ENCODE results near the gene DPP7.
A peak's percentile ranks its signal among the peaks of the same experiment; 100 is the strongest.

DPP7 gene

DNA sequence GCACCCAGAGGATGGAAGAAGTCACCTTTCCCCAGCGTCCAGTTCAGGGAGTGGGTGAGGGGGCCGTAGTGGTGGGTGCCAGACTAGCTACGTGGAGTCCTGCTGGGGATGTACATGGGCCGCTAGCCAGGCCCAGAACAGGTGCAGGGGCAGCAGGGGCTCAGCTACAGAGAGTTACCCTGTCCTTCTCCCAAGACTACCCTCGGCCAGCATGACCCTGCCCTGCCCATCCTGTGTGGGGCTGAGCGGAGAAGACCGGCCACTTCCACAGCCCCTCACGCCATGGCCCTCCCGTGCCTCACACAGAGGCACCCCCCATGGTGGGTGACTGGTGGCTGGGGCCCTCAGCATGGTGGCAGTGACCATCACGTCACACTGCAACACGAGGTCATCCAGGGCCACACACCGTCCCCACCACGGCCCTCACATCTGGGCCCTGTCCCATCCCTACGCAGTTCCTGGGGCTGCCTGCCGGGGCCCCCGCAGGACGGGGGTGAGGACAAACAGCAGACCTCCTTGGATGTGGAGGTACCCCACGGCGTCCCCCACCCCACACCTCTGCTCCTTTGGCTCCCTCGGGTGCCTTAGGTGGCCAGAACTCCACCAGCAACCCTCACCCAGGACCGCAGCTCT lies 977 bp upstream of the DPP7 start:
- Histone ChIP-seq H3K4me3 (ENCODE audit: extremely low read depth, insufficient read depth, low read length, poor library complexity, severe bottlenecking) (no peak overlapping the region), H3K27ac (ENCODE audit: low read depth, low read length, severe bottlenecking) (no peak overlapping the region), H3K9me3 (ENCODE audit: control insufficient read depth, low read length) (no peaks in the 10 kb centered on the region), H3K4me1 (ENCODE audit: control insufficient read depth, insufficient read depth, low read length, poor library complexity, severe bottlenecking) (no peaks in the 10 kb centered on the region), H3K36me3 (ENCODE audit: control insufficient read depth, insufficient read depth, low read length) (peaks cover 4% of the 10 kb centered on the region)
- WGBS, 2 experiments (ENCODE audit: insufficient coverage in 2 of 2) = 87 to 96% methylated on average over 19 to 20 of the region's 21 CpGs

DNA sequence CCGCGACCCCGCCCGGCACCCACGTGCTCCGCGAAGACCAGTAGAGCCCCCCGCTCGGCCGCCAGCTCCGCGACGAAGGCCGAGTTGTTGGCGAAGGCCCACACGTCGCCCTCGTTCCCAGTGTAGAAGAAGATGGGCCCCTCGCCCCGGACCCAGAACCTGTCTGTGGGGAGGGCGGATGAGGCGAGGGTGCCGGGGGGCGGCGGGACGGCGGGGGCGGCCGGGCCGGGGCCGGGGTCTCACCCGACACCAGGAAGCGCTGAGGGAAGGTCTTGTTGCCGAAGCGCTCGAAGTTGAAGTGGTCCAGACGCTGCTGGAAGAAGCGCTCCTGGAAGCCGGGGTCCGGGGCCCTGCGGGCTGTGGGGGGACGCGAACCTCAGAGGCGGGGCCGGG lies 317 bp downstream of the DPP7 start:
- Histone ChIP-seq H3K9me3 (ENCODE audit: control insufficient read depth, low read length) (no peaks in the 10 kb centered on the region), H3K36me3 (ENCODE audit: control insufficient read depth, insufficient read depth, low read length) (peaks cover 11% of the 10 kb centered on the region), H3K4me1 (ENCODE audit: control insufficient read depth, insufficient read depth, low read length, poor library complexity, severe bottlenecking) (no peaks in the 10 kb centered on the region), H3K4me3 (ENCODE audit: extremely low read depth, insufficient read depth, low read length, poor library complexity, severe bottlenecking) (peak overlapping the region; percentile 46), H3K27ac (ENCODE audit: low read depth, low read length, severe bottlenecking) (no peak overlapping the region)
- WGBS, 2 experiments (ENCODE audit: insufficient coverage in 2 of 2) = 16 to 22% methylated on average over 9 to 26 of the region's 45 CpGs

DNA sequence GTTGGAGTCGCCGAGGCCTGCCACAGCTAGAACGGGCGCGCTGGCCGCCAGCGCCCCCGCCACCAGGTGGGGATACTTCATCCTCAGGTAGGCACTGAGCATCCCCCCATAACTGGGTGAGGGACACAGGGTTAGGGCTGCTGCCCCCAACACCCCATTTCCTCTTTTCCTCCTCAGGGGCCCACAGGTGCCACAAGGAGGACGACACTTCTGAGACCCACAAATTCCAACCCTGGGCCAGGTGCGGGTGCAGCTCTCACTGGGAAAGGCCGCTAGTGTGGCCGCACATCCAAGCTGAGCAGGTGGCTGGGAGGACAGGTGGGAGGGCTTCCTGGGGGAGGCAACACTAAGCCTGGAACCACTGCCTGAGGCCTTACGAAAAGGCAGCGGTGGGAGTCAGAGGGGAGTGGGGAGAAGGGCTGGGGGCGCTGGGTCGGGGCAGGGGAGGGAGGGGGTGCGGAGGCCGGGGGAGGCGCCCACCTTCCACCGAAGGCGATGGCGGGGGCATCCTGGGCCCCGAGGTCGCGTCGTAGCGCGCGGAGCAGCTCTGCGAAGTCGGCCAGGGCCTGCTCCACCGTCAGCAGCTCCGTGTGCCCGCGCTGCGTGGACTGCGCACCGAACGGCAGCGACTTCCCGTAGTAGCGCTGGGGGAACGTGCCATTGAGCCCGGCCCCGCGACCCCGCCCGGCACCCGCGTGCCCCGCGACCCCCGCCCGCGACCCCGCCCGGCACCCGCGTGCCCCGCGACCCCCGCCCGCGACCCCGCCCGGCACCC lies 961 bp downstream of the DPP7 start:
- Histone ChIP-seq H3K36me3 (ENCODE audit: control insufficient read depth, insufficient read depth, low read length) (peaks cover 17% of the 10 kb centered on the region), H3K27ac (ENCODE audit: low read depth, low read length, severe bottlenecking) (no peak overlapping the region), H3K4me3 (ENCODE audit: extremely low read depth, insufficient read depth, low read length, poor library complexity, severe bottlenecking) (no peak overlapping the region), H3K4me1 (ENCODE audit: control insufficient read depth, insufficient read depth, low read length, poor library complexity, severe bottlenecking) (no peaks in the 10 kb centered on the region), H3K9me3 (ENCODE audit: control insufficient read depth, low read length) (no peaks in the 10 kb centered on the region)
- 85 to 87% methylated on average over 27 to 42 of the region's 66 CpGs for WGBS, 2 experiments (ENCODE audit: insufficient coverage in 2 of 2)

DNA sequence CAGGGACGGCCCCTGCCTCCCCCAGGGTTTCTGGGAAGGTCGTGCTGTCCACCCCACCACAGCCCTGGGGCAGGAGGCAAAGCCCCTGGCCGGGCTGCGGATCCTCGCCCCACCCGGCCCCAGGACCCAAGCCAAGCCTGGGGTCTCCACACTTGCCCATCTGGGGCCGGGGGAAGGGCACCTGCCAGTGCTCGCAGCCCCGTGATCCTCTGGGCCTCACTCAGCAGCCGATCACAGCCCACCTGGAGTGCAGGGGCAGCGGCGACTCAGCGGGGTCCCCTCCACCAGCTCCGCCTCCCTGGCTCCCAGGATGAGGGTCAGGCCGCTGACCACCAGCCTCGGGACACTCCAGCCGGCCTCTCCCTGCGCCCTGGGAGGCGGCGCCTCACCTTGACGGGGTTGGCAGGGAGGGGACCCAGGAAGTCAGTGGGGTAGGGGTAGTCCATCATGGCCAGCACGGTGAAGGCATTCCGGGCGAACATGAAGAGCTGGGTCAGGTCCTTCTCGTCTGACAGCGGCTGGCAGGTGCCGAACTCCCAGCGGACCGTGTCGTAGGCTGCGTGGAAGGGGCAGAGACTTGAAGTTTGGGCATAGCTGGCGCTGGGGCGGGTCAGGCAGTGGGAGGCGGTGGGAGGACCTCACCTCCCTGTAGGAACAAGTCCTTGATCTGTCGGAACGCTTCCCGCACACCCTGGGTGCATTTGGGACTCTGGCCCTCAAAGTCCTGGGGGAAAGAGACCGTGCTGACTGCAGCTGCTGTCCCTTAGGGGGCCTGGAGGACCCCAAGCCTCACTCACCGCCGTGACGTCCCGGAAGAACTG lies 1.8 kb downstream of the DPP7 start:
- no peaks in the 10 kb centered on the region for H3K9me3 ChIP-seq (ENCODE audit: control insufficient read depth, low read length)
- WGBS, 2 experiments (ENCODE audit: insufficient coverage in 2 of 2) = 93% methylated on average over 36 to 38 of the region's 42 CpGs

DNA sequence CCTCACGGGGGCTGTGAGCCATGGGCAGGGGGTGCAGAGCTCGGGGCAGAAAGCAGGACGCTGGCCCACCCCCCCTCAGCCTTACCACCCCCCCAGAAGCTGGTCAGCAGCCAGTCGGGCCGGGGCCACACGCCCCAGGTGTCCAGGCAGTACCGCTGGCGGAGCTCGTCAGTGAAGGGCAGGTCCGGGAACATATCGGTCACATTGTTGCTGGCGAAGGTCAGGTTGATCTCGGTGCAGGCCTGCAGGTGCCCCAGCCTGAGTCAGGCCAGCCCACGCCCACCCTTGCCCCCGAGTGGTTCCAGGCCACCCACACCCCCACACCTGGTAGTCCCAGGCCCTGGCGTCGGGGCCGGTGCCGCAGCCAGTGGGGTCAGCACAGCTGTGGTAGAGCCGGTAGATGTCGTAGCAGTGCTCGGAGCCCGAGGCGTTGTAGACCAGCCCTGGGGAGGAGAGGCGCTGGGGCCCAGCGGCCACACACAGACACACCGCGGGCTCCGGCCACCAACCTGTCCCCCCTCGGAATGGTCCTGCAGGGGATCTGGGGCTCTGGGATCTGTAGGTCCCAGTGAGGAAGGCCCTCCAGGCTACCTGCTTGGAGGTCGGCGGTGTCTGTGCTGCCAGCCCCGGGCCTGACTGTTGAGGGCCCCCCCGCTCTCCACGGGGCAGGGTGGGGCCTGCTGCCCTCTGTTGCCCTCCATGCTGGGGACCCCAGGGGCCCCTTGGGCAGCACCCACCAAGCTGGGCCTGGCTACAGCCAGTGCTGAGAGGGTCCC lies 2.6 kb downstream of the DPP7 start:
- Histone ChIP-seq H3K36me3 (ENCODE audit: control insufficient read depth, insufficient read depth, low read length) (peaks cover 31% of the 10 kb centered on the region), H3K27ac (ENCODE audit: low read depth, low read length, severe bottlenecking) (no peak overlapping the region), H3K4me1 (ENCODE audit: control insufficient read depth, insufficient read depth, low read length, poor library complexity, severe bottlenecking) (no peaks in the 10 kb centered on the region), H3K4me3 (ENCODE audit: extremely low read depth, insufficient read depth, low read length, poor library complexity, severe bottlenecking) (no peak overlapping the region), H3K9me3 (ENCODE audit: control insufficient read depth, low read length) (no peaks in the 10 kb centered on the region)
- WGBS, 2 experiments (ENCODE audit: insufficient coverage in 2 of 2) = 85 to 96% methylated on average over 23 to 30 of the region's 35 CpGs

More for the DNA sequence above, 1.8 kb downstream of the DPP7 start:
- Histone ChIP-seq H3K36me3 (ENCODE audit: control insufficient read depth, insufficient read depth, low read length) (peaks cover 24% of the 10 kb centered on the region), H3K4me1 (ENCODE audit: control insufficient read depth, insufficient read depth, low read length, poor library complexity, severe bottlenecking) (no peaks in the 10 kb centered on the region), H3K4me3 (ENCODE audit: extremely low read depth, insufficient read depth, low read length, poor library complexity, severe bottlenecking) (no peak overlapping the region), H3K27ac (ENCODE audit: low read depth, low read length, severe bottlenecking) (no peak overlapping the region)

DNA sequence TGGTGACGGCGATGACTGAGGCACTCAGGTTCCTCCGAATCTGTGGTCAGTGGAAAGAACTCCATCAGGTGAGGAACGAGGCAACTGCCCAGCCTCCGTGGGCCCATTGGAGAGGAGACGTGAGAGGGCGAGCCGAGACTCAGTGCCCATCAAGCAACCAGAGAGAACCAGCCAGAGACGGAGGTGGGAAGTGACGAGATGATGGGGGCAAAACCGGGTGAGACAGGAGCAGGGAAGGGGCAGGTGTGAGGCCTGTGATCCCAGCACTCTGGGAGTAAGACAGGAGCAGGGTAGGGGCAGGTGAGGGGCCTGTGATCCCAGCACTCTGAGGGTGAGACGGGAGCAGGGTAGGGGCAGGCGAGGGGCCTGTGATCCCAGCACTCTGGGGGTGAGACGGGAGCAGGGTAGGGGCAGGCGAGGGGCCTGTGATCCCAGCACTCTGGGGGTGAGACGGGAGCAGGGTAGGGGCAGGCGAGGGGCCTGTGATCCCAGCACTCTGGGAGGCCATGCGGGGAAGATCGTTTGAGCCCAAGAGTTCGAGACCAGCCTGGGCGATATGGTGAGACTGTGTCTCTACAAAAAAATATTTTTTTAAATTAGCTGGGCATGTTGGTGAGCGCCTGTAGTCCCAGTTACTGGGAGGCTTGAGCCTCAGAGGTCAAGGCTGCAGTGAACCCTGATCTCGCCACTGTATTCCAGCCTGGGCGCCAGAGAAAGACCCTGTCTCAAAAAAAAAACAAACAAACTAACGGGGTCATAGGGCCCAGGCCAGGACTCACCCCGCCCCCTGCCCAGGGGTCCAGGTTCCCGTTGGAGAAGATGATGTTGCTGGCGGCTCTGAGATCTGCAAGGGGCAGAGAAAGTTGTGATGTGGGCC lies 3.4 kb downstream of the DPP7 start:
- 88% methylated on average over 23 to 28 of the region's 28 CpGs for WGBS, 2 experiments (ENCODE audit: insufficient coverage in 2 of 2)
- no peak overlapping the region for H3K4me3 ChIP-seq (ENCODE audit: extremely low read depth, insufficient read depth, low read length, poor library complexity, severe bottlenecking)
- H3K9me3 ChIP-seq (ENCODE audit: control insufficient read depth, low read length) = no peaks in the 10 kb centered on the region
- no peaks in the 10 kb centered on the region for H3K4me1 ChIP-seq (ENCODE audit: control insufficient read depth, insufficient read depth, low read length, poor library complexity, severe bottlenecking)
- peaks cover 38% of the 10 kb centered on the region for H3K36me3 ChIP-seq (ENCODE audit: control insufficient read depth, insufficient read depth, low read length)
- no peak overlapping the region for H3K27ac ChIP-seq (ENCODE audit: low read depth, low read length, severe bottlenecking)

DNA sequence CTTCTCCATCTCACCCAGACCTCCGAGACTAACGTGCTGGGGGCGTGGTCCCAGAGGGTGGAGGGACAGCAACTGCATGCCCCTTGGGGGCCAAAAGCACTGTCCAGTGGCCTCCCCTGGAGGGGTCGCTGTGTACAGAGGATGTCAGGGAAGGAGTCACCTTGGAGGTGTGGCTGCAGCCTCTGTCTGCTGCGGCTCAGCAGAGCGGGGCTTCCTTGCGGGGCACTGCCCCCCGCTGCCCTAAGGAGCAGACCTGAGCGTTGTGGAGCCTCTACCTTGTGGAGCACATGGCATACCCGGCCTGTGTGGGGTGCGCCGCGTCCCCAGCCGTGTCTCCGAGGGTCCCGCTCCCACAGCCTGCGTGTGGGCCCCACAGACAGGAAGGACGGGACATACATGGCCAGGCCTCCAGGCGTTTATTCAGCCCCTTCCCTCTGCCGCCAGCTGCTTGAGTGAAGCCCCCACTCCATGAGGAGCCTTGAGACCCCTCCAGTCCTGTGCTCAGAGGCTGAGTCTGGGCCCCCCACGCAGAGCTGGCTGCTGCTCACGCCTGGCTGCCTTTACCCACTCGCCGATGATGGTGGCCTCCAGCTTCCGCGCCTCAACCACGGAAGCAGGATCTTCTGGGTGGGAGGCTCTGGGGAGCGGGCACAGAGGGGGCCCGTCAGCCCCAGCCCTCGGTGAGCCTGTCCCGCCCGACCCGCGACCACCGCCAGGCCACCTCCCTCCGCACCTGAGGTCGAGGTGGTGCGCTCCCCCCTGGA lies 4.2 kb downstream of the DPP7 start:
- Histone ChIP-seq H3K27ac (ENCODE audit: low read depth, low read length, severe bottlenecking) (no peak overlapping the region), H3K4me1 (ENCODE audit: control insufficient read depth, insufficient read depth, low read length, poor library complexity, severe bottlenecking) (no peaks in the 10 kb centered on the region), H3K9me3 (ENCODE audit: control insufficient read depth, low read length) (no peaks in the 10 kb centered on the region), H3K36me3 (ENCODE audit: control insufficient read depth, insufficient read depth, low read length) (peaks cover 44% of the 10 kb centered on the region), H3K4me3 (ENCODE audit: extremely low read depth, insufficient read depth, low read length, poor library complexity, severe bottlenecking) (no peak overlapping the region)
- WGBS, 2 experiments (ENCODE audit: insufficient coverage in 2 of 2) = 93 to 94% methylated on average over 34 to 38 of the region's 38 CpGs

DNA sequence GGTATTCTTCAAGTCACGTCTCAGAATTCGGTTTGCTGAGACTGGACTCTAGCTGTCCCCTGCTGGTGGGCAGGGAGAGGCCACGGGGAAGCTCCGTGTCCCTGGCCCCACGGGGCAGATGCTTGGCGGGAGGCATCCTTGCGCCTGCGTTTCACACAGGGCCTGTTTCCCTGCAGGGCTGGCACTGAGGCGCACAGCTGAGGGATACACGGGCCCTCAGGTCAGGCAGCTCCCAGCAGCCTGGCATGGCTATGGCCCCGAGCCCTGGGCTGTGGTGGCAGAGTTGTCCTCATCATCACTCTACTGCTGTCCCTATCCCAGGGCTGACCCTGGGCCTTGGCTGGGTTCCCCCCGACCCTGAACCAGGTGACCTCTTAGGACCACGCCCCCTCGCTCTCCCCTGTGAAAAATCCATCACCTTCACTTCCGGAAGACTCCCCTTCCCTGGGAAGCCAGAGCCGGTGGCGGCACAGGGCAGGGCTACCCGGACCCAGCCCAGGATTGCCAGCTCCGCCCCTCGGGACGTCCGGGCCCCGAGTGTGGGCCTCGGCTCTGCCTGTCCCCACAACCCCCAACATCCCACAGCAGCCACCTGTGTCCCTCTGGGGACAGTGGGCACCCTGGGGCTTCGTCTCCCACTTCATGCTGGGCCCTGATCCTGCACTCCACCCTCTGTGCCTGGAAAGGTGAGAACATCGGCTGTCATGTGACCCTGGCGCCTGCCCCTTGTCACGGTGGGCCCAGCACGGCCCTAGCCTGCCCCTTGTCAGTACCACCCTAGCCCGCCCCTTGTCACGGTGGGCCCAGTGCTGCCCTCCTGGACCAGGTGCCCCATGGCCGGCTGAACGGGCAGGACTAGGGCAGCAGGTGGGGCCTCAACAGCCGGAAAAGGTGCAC lies 5.0 kb downstream of the DPP7 start:
- H3K4me1 ChIP-seq (ENCODE audit: control insufficient read depth, insufficient read depth, low read length, poor library complexity, severe bottlenecking) = no peaks in the 10 kb centered on the region
- H3K27ac ChIP-seq (ENCODE audit: low read depth, low read length, severe bottlenecking) = no peak overlapping the region
- H3K36me3 ChIP-seq (ENCODE audit: control insufficient read depth, insufficient read depth, low read length) = peaks cover 47% of the 10 kb centered on the region
- 89 to 95% methylated on average over 27 to 31 of the region's 34 CpGs for WGBS, 2 experiments (ENCODE audit: insufficient coverage in 2 of 2)
- no peaks in the 10 kb centered on the region for H3K9me3 ChIP-seq (ENCODE audit: control insufficient read depth, low read length)
- no peak overlapping the region for H3K4me3 ChIP-seq (ENCODE audit: extremely low read depth, insufficient read depth, low read length, poor library complexity, severe bottlenecking)
